Chondrocyte (in vitro differentiated cells): ENCODE measurements around the gene TPSB2. TPM values are rescaled to one million over a fixed set of nuclear protein-coding genes. Genes with fewer than 3 reads are reported as not detected.
"Not testable (repeated sequence)": the region's sequence is repeated elsewhere in the genome, so short reads cannot be mapped to it uniquely, and the experiment has no call there.

Experiments used
- DNase-seq: peaks from one replicate; pipeline ENCODE4 v3.0.0; 2021; ENCODE audit warnings: mixed read lengths, low spot score
- H3K27ac Mint-ChIP-seq: one replicate; pipeline ENCODE4 v1.8.0; 2021; ENCODE audit warnings: mild to moderate bottlenecking, moderate library complexity, mixed read lengths; ENCODE audit not compliant: unreplicated experiment
- H3K27me3 Mint-ChIP-seq: 2 replicates; pipeline ENCODE4 v1.8.0; 2021; ENCODE audit warnings: low read depth, mixed read lengths
- H3K36me3 Mint-ChIP-seq: 2 replicates; pipeline ENCODE4 v1.8.0; 2021; ENCODE audit warnings: low read depth, mixed read lengths
- H3K4me1 Mint-ChIP-seq: 2 replicates; pipeline ENCODE4 v1.8.0; 2021; ENCODE audit warnings: low read depth, mild to moderate bottlenecking, mixed read lengths
- H3K4me3 Mint-ChIP-seq: one replicate; pipeline ENCODE4 v1.8.0; 2021; ENCODE audit warnings: mild to moderate bottlenecking, moderate library complexity, mixed read lengths; ENCODE audit not compliant: unreplicated experiment
- H3K9me3 Mint-ChIP-seq: 2 replicates; pipeline ENCODE4 v1.8.0; 2021; ENCODE audit warnings: low read depth, mixed read lengths
- CTCF ChIP-seq: fragments of 200-600 bp; sonication (generic); IDR thresholded peaks from 2 replicates; pipeline ENCODE4 v1.5.0; 2021; ENCODE audit warnings: antibody characterized with exemption, mild to moderate bottlenecking, moderate library complexity
- total RNA-seq: library from RNA; stranded (reverse); gene quantifications from 3 replicates; pipeline ENCODE4 v1.2.1, GENCODE V29; 2021

Gene TPSB2
- total RNA-seq, 1 donor from 2014 or later: not detected

- H3K27ac Mint-ChIP-seq: no peak overlapping the region
- H3K36me3 Mint-ChIP-seq: no peaks in the 10 kb centered on the region
- peaks cover 6% of the 10 kb centered on the region for H3K4me1 Mint-ChIP-seq
- no peak for DNase-seq
- TF ChIP-seq CTCF: no peak
- no peak overlapping the region for H3K4me3 Mint-ChIP-seq
- no peaks in the 10 kb centered on the region for H3K27me3 Mint-ChIP-seq
- H3K9me3 Mint-ChIP-seq: no peaks in the 10 kb centered on the region
Observed at GRCh38 chr16:1193825-1194581, 36.0 kb downstream of the TPSB2 start.

- no peak for DNase-seq
- H3K9me3 Mint-ChIP-seq: no peaks in the 10 kb centered on the region
- no peaks in the 10 kb centered on the region for H3K27me3 Mint-ChIP-seq
- H3K27ac Mint-ChIP-seq: no peak overlapping the region
- peaks cover 6% of the 10 kb centered on the region for H3K4me1 Mint-ChIP-seq
- no peaks in the 10 kb centered on the region for H3K36me3 Mint-ChIP-seq
- no peak overlapping the region for H3K4me3 Mint-ChIP-seq
- no peak for TF ChIP-seq CTCF
Observed at GRCh38 chr16:1193143-1193824, 36.7 kb downstream of the TPSB2 start.

- Mint-ChIP-seq H3K4me3 (no peak overlapping the region), H3K36me3 (no peaks in the 10 kb centered on the region), H3K27me3 (no peaks in the 10 kb centered on the region), H3K4me1 (peaks cover 6% of the 10 kb centered on the region), H3K9me3 (no peaks in the 10 kb centered on the region), H3K27ac (no peak overlapping the region)
- TF ChIP-seq CTCF: no peak
- DNase-seq: no peak
Observed at GRCh38 chr16:1192384-1193073, 37.5 kb downstream of the TPSB2 start.

- not testable (repeated sequence) for DNase-seq, H3K36me3 Mint-ChIP-seq, H3K27ac Mint-ChIP-seq, H3K4me3 Mint-ChIP-seq, H3K9me3 Mint-ChIP-seq, H3K4me1 Mint-ChIP-seq, H3K27me3 Mint-ChIP-seq
Observed at GRCh38 chr16:1190789-1191188, 39.2 kb downstream of the TPSB2 start.

GRCh38 chr16:1189455-1189854 is 40.5 kb downstream of the TPSB2 start:
- Mint-ChIP-seq H3K27ac (no peak overlapping the region), H3K4me3 (no peak overlapping the region), H3K9me3 (no peaks in the 10 kb centered on the region), H3K4me1 (peaks cover 6% of the 10 kb centered on the region), H3K36me3 (peaks cover 2% of the 10 kb centered on the region), H3K27me3 (no peaks in the 10 kb centered on the region)
- DNase-seq: no peak
- no peak for TF ChIP-seq CTCF
